OCI-M2 (cell line): Measurements from ENCODE around the gene BRIP1.
"Not testable (repeated sequence)": the region's sequence is repeated elsewhere in the genome, so short reads cannot be mapped to it uniquely, and the experiment has no call there.

ENCODE experiments used
- DNase-seq: peaks from one replicate; lab custom pipeline; 2025; ENCODE audit not compliant: unreplicated experiment; lab: John Stamatoyannopoulos, UW

Gene BRIP1

DNA sequence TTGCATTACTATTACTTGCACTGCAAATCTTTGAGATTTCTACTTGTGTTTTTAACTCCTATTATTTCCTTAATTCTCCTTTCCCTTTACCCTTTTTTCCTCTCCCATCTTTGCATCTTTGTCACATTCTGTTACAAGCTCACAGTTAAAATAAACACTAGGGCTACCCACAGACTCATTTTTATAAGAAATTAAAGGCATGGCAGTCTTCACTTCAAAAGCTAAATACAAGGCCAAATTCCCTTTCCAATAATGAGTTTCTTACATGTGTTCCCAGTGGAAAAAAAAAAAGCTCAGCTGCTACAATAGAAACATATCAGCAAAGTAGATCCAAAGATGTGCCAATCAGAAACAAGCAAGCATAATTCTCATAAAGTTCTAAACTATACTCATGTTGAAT is 3.7 kb upstream of the BRIP1 start:
- no peak for DNase-seq

DNA sequence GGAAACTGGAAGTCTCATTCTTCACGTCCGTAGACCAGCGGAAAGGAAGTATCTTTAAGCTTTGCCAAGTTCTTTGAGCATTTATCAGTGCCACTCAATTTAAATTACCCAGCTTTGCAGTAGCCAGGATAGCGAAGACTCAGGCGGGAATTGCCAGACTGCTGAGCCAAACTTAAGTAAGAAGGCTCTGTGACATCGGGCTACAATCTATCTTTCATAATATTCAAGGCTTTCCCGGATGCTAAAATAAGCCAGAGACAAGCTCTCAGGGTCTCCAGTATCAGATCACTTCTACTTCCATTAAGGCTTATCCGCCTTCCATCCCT is 436 bp upstream of the BRIP1 start:
- no peak for DNase-seq

DNA sequence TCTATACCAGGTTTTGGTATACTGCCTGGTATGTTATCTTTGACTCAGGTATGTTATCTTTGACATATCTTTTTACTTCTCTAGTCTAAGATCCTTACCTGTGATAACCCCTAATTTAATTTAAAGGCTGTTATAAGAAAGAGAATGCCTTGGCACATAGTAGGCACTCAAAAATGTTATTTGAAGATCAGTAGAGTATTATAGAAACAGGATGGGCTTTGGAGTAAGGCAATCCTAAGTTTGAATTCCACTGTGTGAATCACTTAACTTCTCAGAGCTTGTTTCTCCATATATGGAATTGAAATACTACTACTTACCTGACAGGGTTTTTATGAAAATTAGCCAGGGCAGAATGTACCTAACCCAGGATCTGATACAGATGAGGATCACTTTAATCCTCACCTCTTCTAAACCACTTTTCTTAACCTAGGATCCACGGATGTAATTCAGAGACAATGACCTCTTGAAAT is 1.2 kb downstream of the BRIP1 start:
- DNase-seq = no peak

DNA sequence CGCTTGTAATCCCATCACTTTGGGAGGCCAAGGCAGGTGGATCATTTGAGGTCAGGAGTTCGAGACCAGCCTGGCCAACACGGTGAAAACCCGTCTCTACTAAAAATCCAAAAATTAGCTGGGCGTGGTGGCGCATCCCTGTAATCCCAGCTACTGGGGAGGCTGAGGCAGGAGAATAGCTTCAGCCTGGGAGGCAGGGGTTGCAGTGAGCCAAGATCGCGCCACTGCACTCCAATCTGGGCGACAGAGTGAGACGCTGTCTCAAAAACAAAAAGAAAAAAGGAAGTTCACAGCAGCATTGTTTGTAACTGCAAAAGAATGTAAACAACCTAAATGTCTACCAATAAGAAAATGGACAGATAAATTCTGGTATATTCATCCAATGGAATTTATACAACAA is 2.9 kb downstream of the BRIP1 start:
- DNase-seq = not testable (repeated sequence)

DNA sequence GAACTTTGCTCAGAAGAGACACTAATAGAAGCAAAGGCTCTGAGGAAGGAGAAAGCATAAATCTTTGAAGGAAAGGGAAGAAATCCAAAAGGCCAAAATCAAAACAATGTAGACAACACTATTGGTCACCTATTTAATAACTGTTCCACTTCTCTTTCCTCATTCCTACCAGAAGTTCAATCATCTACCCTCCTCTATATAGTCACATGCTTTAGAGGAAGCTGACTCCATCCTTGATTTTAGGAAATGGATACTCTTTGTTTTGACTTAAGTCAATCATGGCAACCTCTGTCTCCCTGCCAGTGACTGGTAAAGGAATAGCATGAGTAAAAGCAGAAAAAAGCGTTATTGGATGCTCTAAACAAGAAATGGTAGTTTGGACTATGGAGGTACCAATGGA is 7.3 kb downstream of the BRIP1 start:
- no peak for DNase-seq

DNA sequence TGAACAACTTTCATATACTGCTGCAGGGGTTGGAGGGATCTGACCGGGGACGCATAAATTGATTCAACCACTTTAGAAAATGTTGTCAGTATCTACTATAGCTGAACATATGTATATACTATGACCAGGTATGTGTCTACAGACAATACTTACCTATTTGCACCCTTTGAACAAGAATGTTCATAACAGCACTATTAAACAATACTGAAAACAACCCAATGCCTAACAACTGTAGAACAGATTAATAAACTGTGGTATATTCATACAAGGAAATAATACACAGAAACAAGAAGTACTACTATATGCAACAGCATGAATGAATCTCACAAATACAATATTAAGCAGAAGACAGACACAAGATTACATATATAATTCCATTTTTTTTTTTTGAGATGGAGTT is 10.5 kb downstream of the BRIP1 start:
- DNase-seq = no peak

DNA sequence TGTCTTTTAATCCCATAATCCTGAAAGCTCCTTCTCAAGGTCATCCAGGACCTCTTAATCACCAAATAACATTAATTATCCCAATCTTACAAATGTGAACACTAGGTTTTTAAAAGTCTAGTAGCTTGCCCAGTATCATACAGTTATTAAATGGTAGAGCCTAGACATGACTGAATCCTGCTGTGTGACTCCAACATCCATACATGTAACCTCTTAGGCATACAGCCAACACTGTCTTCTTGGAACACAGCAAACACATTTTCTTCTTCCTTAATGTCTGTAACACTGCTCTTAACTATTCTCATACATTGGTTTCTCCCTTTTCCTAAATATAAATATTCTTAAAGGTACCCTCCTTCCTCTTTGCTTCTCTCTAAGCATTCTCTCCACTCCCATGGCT is 13.7 kb downstream of the BRIP1 start:
- no peak for DNase-seq

DNA sequence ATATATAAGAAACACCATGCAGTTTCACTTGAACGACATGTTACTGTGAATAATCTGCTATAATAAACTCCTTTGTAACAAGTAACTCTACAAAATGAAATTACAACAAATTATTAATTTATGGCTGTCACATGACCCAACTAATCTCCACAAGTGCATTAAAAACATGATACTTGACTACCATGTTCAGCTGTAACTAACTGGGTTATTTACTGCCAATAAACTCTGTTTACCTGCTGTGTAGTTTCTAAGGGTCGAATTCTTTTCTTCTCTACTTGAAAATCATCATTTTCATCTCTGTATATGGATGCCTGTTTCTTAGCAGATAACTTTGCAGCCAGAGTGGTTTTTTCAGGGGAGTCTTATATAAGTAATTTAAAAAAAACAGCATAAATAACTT is 14.4 kb downstream of the BRIP1 start:
- no peak for DNase-seq

DNA sequence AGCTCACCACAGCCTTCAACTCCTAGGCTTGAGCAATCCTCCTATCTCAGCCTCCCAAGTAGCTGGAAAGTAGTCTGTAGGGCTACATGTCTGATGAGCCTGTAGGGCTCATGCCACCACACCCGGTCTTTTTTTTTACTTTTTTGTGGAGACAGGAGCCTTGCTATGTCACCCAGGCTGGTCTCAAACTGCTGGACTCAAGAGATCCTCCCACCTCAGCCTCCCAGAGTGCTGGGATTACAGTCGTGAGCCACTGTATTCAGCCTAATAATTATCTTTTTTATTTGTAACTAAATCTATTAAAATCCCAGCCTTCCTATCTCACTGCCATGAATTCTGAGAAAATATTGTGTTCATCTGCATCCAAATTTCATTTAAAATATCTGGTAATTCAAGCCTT is 15.1 kb downstream of the BRIP1 start:
- no peak for DNase-seq

DNA sequence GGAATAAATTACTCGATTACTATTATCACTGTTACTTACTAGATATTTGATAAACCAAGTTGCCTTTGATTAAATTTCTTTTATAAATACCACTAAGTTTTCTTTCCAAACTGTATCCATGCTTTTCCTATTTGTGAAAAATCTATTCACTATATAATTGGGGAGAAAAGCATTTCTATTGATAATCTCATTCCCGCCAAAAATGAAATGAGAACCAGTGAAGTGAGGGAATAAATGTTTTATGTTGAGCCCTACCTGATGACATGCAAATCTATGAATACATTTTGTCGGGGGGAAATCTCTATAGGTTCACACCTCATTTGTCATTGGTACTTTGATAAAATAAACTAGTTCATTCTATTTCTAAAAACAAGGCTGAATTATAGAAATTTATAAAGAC is 15.7 kb downstream of the BRIP1 start:
- no peak for DNase-seq

DNA sequence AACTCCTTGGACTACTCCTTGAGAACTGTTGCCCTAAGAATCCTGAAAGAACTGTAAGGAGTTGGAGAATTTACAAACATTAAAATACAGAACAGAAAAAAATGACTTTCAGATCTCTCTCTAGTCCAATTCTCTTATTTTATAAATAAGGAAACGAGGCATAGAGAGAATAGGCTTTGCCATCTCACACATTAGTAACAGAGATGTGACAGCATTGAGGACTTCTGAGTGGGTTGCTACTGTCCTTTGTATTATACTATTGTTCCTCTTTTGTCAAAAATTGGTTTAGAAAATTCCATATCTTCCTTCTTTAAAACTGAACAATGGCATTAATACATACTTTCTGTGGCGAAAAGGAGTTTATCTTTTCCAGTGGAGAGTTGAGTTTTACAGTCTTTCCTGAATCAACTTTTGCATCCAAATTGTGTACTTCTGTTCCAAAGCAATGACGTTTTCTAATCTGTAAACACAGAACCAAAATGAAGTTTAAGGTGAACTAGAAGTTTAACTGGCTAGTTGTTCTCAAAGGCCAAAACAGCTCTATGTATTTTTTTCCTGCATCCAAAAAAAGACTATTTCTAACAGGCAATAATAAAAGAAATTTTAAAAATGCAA is 16.5 kb downstream of the BRIP1 start:
- DNase-seq = no peak

DNA sequence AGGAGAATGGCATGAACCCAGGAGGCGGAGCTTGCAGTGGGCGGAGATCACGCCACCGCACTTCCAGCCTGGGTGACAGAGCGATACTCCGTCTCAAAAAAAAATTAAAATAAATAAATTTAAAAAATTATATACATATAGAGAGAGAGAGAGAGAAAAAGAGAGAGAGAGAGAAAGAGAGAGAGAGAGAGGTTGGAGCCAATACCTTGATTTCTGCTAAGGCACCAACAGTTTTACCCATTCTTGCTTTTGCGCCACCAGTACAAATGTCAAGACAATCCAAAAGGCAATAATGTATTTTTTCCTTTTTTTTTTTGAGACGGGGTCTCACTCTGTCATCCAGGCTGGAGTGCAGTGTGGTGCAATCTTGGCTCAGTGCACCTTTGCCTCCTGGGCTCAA is 17.2 kb downstream of the BRIP1 start:
- DNase-seq = no peak

DNA sequence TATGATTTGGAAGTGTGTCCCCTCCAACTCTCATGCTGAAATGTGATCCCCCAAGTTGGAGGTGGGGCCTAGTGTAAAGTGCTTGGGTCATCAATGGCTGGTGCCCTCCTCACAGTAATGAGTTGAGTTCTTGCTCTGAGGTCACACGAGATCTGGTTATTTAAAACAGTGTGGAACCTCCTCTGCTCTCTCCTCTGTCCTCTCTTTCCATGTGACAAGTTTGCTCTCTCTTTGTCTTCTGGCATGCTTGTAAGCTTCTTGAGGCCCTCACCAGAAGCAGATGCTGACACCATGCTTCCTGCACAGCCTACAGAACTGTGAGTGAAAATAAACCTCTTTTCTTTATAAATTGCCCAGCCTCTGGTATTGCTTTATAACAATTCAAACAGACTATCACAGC is 19.9 kb downstream of the BRIP1 start:
- no peak for DNase-seq

DNA sequence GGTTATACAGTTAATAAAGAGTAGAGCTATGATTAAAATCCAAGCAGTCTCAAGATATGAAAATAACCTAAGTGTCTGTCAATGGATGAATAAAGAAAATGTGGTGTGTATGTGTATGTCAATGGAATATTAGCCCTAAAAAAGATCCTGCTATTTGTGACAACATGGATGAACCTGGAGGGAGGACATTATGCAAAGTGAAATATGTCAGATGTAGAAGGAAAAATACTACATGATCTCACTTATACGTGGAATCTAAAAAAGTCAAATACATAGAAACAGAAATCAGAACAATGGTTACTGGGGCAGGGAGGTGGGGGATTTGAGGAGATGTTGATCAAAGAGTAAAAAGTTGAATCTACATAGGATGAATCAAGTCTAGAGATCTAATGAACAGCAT is 20.4 kb downstream of the BRIP1 start:
- DNase-seq = no peak

DNA sequence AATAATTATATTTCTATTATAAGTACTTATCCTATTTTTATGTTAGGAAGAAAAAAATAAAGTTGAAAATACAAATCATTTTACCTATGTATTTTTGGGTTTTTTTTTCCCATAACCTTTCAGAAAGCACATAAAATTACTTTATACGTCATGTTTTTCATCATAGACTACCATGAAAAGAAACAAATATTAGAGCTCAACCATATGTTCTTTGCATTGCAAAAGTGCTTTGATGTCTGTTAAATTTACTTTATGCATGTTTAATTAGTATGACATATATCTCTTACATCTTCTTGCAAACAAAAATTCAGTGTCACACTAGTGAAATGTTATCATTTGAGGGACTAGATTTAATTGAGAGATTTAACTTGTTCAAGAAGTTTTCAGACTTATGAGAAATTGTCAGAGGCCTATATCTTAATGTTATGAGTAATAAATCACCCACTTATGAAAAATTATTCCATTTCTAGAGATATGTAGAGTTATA is 24.0 kb downstream of the BRIP1 start:
- DNase-seq = no peak

DNA sequence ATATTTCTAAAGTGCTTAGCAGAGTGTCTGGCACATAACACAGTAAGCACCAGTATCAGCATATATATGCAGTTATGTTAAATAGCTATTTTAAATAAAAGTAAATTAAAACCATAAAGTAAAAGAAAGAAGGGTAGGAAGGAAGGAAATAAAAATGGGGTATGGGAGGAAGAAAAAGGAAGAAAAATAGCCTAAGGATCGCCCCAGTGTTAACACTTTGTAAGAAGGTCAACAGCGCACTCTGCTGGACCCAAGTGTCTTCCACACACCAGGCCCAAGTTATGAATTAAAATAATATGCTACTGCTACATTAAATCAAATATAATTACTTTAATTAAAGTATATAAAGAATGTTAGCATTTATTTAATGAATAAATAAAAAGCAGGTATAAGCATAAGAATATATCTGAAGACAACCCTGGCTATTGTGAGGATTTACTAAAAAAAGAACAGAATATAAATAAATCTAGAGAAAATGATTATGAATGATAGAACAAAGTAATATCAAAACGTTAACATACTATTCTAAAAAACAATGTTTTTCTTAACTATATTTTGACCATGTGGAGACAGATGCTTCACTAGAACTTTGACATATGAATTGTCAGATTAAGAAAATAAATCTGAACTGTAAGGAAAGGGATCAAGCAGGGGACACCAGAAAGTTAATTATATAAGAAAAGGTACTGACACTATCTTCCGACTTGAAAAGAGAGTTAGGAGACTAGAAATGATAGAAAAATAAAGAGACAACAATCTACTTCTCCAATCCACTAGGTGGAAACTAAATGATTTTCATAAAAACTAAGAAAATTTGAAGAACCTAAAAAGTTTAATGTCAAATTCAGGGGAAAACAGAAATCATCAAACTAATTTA is 25.9 kb downstream of the BRIP1 start:
- DNase-seq = no peak

DNA sequence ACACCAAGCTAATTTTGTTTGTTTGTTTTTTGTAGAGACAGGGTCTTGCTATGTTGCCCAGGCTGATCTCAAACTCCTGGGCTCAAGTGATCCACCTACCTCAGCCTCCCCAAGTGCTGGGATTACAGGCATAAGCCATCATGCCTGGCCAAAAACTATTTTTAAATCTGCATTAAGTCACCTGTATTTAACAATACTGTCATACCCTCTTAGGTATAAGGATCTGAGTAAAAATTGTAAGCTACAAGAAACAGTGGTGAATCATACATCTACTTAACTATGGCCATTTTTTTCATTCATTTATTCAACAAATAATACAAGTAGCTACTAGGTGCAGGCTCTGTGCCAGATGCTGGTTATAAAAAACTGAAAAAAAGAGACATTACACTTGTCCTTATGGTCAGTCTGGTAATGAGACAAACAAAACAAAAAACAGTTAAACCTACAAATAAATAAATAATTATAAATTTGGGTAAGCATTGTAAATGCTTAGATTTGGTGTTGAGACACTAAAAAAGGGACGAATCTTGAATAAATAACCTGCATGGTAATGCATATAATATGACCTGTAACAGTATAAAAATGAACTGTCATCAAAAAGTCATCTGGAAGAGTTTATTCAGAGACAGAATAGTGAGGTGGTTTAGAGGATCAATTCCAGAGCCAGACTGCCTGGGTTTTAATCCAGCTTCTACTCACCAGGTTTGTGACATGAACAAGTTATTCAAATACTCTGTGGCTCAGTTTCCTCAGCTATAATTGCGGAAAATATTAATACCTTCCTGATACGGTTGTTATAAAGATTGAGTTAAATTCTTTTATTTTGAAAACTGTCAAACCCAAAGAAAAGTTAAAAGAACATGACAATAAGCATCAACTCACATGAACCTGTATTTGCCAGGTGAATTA is 26.8 kb downstream of the BRIP1 start:
- no peak for DNase-seq

DNA sequence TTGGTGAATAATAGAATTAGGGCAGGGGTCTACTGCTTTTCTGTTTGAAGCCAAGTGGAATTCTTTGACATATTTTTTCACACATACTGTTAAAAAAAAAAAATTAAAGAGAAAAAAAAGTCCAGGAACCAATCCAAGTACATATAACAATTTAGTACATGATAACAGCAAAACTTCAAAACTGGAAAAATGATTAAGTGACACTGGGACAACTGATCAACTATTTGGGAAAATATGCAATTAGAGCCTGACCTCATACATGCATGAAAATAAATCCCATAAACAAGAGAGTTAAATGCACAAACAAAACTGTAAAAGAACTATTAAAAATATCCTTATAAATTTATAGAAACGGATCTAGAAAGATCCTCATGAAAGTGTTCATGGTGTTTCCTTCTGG is 27.7 kb downstream of the BRIP1 start:
- DNase-seq = no peak

DNA sequence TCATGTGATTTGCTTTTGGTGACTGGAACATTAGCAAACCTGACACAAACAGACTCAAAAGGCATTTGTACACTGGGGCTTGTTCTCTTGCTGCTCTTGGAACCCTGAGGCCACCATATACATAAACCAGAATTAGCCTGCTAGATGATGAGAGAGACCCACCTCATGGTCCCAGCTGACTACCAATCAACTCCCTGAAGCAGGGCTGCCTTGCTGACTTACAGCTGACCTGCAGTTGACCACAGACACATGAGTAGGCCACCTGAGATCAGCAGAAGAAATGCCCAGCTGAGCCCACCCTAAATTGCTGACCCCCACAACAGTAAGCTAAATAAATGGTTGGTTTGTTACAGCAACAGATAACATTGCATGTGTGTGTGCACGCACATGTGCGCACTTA is 28.7 kb downstream of the BRIP1 start:
- DNase-seq = no peak

DNA sequence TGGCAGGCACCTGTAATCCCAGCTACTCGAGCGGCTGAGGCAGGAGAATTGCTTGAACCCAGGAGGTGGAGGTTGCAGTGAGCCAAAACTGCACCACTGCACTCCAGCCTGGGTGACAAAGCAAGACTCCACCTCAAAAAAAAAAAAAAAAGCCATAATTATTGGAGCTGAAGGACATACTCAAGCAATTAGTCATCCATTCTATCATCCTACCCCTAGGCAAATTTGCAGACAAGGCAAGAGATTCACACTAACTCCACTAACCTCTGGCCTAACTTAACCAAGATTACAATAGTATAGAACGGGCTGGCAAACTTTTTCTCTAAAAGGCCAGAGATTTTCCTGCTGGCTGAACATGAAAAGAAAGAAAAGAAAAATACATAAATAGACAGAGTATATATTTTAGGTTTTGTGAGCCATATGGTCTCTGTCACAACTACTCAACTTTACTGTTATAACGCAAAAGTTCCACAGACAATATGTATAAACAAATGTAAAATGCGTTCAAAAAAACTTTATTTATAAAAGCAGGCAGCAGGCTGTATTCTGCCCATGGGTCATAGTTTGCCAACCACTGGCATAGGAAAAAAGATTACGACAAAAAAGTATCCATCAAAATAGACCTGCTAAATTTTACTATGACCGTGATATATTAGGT is 29.7 kb downstream of the BRIP1 start:
- DNase-seq = no peak

DNA sequence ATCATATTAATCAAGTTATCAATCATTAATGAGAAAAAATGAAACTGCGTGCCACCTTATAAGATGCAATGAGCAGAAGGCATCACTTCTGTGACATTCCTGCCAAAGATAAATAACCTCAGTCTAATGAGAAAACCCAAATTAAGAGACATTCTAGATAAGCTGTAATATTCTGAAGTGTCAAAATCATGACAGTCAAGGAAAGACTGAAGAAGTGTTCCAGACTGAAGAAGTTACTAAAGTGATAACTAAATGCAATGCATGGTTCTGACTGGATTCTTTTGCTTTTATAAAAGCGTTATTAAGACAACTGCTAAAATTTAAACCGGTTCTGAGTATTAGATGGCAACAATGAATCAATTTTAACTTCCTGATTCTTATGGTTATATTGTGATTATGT is 30.9 kb downstream of the BRIP1 start:
- DNase-seq = no peak
